ENCODE measurements around the gene FBXO2. TPM values are rescaled to one million over a fixed set of nuclear protein-coding genes. Genes with fewer than 3 reads are reported as not detected.

The FBXO2 gene
- total RNA-seq, 1 experiment from 2014 or later: 131 TPM

DNA sequence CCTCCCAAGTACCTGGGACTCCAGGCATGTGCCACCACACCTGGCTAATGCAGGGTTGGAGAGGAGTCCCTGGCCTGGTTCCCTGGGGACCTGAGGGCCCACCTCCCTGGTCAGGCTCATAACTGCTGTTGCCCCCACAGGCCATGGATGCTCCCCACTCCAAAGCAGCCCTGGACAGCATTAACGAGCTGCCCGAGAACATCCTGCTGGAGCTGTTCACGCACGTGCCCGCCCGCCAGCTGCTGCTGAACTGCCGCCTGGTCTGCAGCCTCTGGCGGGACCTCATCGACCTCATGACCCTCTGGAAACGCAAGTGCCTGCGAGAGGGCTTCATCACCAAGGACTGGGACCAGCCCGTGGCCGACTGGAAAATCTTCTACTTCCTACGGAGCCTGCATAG is 14.3 kb upstream of the FBXO2 start:
- H3K36me3 ChIP-seq (ENCODE audit: control insufficient read depth, insufficient read depth, low read length): no peaks in the 10 kb centered on the region; the same call in 1 of the 2 replicates
- ChIA-PET CTCF (no interaction called here), POLR2A (no interaction called here)
- H3K27ac ChIP-seq (ENCODE audit: low read length): no peak overlapping the region
- no peak for TF ChIP-seq SIN3A (IDR thresholded peaks at IDR 0.05; ENCODE audit: borderline replicate concordance, insufficient read depth, low read depth, low read length)
- TF ChIP-seq, protein P1, sequence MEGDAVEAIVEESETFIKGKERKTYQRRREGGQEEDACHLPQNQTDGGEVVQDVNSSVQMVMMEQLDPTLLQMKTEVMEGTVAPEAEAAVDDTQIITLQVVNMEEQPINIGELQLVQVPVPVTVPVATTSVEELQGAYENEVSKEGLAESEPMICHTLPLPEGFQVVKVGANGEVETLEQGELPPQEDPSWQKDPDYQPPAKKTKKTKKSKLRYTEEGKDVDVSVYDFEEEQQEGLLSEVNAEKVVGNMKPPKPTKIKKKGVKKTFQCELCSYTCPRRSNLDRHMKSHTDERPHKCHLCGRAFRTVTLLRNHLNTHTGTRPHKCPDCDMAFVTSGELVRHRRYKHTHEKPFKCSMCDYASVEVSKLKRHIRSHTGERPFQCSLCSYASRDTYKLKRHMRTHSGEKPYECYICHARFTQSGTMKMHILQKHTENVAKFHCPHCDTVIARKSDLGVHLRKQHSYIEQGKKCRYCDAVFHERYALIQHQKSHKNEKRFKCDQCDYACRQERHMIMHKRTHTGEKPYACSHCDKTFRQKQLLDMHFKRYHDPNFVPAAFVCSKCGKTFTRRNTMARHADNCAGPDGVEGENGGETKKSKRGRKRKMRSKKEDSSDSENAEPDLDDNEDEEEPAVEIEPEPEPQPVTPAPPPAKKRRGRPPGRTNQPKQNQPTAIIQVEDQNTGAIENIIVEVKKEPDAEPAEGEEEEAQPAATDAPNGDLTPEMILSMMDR (IDR thresholded peaks at IDR 0.05): no peak
- TF ChIP-seq POLR2AphosphoS5 (IDR thresholded peaks at IDR 0.05; ENCODE audit: low read depth, low read length): no peak
- TF ChIP-seq, protein P2, sequence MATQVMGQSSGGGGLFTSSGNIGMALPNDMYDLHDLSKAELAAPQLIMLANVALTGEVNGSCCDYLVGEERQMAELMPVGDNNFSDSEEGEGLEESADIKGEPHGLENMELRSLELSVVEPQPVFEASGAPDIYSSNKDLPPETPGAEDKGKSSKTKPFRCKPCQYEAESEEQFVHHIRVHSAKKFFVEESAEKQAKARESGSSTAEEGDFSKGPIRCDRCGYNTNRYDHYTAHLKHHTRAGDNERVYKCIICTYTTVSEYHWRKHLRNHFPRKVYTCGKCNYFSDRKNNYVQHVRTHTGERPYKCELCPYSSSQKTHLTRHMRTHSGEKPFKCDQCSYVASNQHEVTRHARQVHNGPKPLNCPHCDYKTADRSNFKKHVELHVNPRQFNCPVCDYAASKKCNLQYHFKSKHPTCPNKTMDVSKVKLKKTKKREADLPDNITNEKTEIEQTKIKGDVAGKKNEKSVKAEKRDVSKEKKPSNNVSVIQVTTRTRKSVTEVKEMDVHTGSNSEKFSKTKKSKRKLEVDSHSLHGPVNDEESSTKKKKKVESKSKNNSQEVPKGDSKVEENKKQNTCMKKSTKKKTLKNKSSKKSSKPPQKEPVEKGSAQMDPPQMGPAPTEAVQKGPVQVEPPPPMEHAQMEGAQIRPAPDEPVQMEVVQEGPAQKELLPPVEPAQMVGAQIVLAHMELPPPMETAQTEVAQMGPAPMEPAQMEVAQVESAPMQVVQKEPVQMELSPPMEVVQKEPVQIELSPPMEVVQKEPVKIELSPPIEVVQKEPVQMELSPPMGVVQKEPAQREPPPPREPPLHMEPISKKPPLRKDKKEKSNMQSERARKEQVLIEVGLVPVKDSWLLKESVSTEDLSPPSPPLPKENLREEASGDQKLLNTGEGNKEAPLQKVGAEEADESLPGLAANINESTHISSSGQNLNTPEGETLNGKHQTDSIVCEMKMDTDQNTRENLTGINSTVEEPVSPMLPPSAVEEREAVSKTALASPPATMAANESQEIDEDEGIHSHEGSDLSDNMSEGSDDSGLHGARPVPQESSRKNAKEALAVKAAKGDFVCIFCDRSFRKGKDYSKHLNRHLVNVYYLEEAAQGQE (IDR thresholded peaks at IDR 0.05; ENCODE audit: insufficient read depth in 1 of 2, low read depth in 2 of 2, low read length in 1 of 2): no peak
- TF ChIP-seq TCF7L2 (IDR thresholded peaks at IDR 0.05; ENCODE audit: low read depth, low read length): no peak
- H3K4me1 ChIP-seq (ENCODE audit: control insufficient read depth, insufficient read depth, low read length): peaks cover 15% of the 10 kb centered on the region
- no peak overlapping the region for H3K4me3 ChIP-seq (ENCODE audit: low read depth in 2 of 2, low read length in 2 of 2)
- DNase-seq (ENCODE audit: low read depth, low spot score): no peak
- no TSS peak for BruUV-seq (replicated peaks)
- H3K9me3 ChIP-seq (ENCODE audit: control insufficient read depth, insufficient read depth, low read depth, low read length): no peaks in the 10 kb centered on the region
- in situ Hi-C loops (cut with HindIII; ENCODE audit: low pct_unique_long_range_greater_than_20kb, low sequenced_read_pairs) (no loop called here), intact Hi-C loops (cut with micrococcal nuclease; ENCODE audit: unreplicated experiment) (no loop called here)
- no peak for ATAC-seq
- no peaks in the 10 kb centered on the region for H3K27me3 ChIP-seq (ENCODE audit: control insufficient read depth, insufficient read depth, low read length)

DNA sequence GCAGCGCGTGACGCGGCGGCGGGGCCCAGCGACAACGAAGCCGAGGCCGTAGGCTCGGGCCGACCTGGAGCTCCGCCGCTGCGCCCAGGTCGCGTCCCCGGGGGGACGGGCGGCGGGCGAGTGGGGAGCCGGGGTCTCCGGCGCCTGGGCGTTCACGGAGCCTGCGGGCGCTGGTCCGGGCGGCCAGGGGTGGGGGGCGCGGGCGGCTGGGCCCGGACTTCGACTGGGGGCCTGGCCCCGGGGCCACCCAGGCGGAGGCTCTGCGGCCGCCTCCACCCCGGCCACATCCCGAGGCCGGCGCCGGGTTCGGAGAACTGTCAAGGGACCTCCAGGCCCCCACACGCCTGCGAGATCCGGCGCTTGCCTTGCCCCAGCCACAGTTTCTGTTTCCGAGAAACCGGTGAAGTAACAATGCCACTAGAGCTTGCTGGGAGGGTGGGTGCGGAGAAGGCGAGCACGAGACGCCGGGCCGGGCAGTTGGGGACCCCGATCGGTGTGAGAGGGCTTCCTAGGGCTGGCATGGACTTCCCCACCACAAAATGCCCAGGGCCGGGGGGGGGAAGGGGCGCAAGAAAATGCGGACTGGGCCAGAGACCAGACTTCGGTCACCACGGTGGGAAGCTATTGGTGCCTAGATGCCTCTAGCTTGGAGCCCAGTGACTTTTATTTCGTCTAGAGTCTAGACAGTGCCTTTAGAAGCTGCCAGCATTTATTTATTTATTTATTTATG is 10.3 kb upstream of the FBXO2 start:
- DNase-seq (ENCODE audit: low read depth, low spot score): no peak
- H3K36me3 ChIP-seq (ENCODE audit: control insufficient read depth, insufficient read depth, low read length): no peaks in the 10 kb centered on the region
- POLR2A ChIA-PET: interaction anchor here (0.6 to 0.7 kb wide), 3 partner anchors 54 to 245 kb away, joined by 3 to 9 read pairs (median 6); no protein-coding TSS in a partner anchor
- H3K27me3 ChIP-seq (ENCODE audit: control insufficient read depth, insufficient read depth, low read length): no peaks in the 10 kb centered on the region
- H3K27ac ChIP-seq (ENCODE audit: low read length): peak overlapping the region; percentile 79
- CTCF ChIA-PET: interaction anchor here (0.5 to 2.2 kb wide), 13 partner anchors 8 to 627 kb away, joined by 3 to 10 read pairs (median 4); no protein-coding TSS in a partner anchor
- TF ChIP-seq SIN3A (IDR thresholded peaks at IDR 0.05; ENCODE audit: borderline replicate concordance, insufficient read depth, low read depth, low read length) (0 out of 2 replicates have a peak, but pooled peaks have one; percentile 25), POLR2AphosphoS5 (IDR thresholded peaks at IDR 0.05; ENCODE audit: low read depth, low read length) (no peak; the same call in 1 of the 2 replicates)
- H3K9me3 ChIP-seq (ENCODE audit: control insufficient read depth, insufficient read depth, low read depth, low read length): no peaks in the 10 kb centered on the region
- BruUV-seq (replicated peaks): no TSS peak
- in situ Hi-C loops (cut with HindIII; ENCODE audit: low pct_unique_long_range_greater_than_20kb, low sequenced_read_pairs): no loop called here
- peaks cover 7% of the 10 kb centered on the region for H3K4me1 ChIP-seq (ENCODE audit: control insufficient read depth, insufficient read depth, low read length)
- H3K4me3 ChIP-seq (ENCODE audit: low read depth in 2 of 2, low read length in 2 of 2): peak overlapping the region; percentile 60 to 63
- intact Hi-C loops (cut with micrococcal nuclease; ENCODE audit: unreplicated experiment): no loop called here
- peak; percentile 78 for ATAC-seq

DNA sequence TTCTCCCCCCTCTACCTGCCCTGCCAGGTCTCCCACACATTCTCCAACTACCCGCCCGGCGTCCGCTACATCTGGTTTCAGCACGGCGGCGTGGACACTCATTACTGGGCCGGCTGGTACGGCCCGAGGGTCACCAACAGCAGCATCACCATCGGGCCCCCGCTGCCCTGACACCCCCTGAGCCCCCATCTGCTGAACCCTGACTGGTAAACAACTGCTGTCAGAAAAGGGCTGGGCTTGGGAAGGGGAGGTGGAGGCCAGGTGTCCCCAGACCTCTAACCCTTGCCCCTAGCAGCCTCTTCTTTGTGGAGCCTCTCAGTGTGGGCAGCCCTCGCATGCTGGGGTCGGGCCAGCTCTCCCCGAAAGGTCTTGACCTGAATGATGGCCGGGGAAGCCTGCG is 6.9 kb upstream of the FBXO2 start:
- ChIA-PET CTCF (no interaction called here), POLR2A (no interaction called here)
- no peak for TF ChIP-seq TCF7L2 (IDR thresholded peaks at IDR 0.05; ENCODE audit: low read depth, low read length)
- no peak for TF ChIP-seq POLR2AphosphoS5 (IDR thresholded peaks at IDR 0.05; ENCODE audit: low read depth, low read length)
- TF ChIP-seq, protein P2 (IDR thresholded peaks at IDR 0.05; ENCODE audit: insufficient read depth in 1 of 2, low read depth in 2 of 2, low read length in 1 of 2): no peak
- TF ChIP-seq SIN3A (IDR thresholded peaks at IDR 0.05; ENCODE audit: borderline replicate concordance, insufficient read depth, low read depth, low read length): no peak
- TF ChIP-seq, protein P1 (IDR thresholded peaks at IDR 0.05): no peak
- no peak for ATAC-seq
- no peaks in the 10 kb centered on the region for H3K9me3 ChIP-seq (ENCODE audit: control insufficient read depth, insufficient read depth, low read depth, low read length)
- no TSS peak for BruUV-seq (replicated peaks)
- no peak overlapping the region for H3K27ac ChIP-seq (ENCODE audit: low read length)
- DNase-seq (ENCODE audit: low read depth, low spot score): no peak
- no peak overlapping the region for H3K4me3 ChIP-seq (ENCODE audit: low read depth in 2 of 2, low read length in 2 of 2)
- no peaks in the 10 kb centered on the region; the same call in 1 of the 2 replicates for H3K4me1 ChIP-seq (ENCODE audit: control insufficient read depth, insufficient read depth, low read length)
- intact Hi-C loops (cut with micrococcal nuclease; ENCODE audit: unreplicated experiment) (no loop called here), in situ Hi-C loops (cut with HindIII; ENCODE audit: low pct_unique_long_range_greater_than_20kb, low sequenced_read_pairs) (no loop called here)
- no peaks in the 10 kb centered on the region for H3K27me3 ChIP-seq (ENCODE audit: control insufficient read depth, insufficient read depth, low read length)
- no peaks in the 10 kb centered on the region; the same call in 1 of the 2 replicates for H3K36me3 ChIP-seq (ENCODE audit: control insufficient read depth, insufficient read depth, low read length)
